Measurements from ENCODE around the gene PTRH1. TPM values are rescaled to one million over a fixed set of nuclear protein-coding genes. Genes with fewer than 3 reads are reported as not detected.

PTRH1 gene
- total and polyA plus RNA-seq, 2 of the 13 experiments (the other 11 are each of a cell fraction or from before 2014, with no cell fraction given), result 4.0 to 10.4 TPM

- no peak for TF ChIP-seq ZSCAN30 (CRISPR knock-in tag; IDR thresholded peaks at IDR 0.05)
- no peak for TF ChIP-seq KDM2A (CRISPR knock-in tag; IDR thresholded peaks at IDR 0.05; ENCODE audit: borderline replicate concordance, low read depth)
- TF ChIP-seq MZF1 (CRISPR knock-in tag; IDR thresholded peaks at IDR 0.05; ENCODE audit: borderline replicate concordance), result no peak
- no peak for TF ChIP-seq ZNF570 (CRISPR knock-in tag; IDR thresholded peaks at IDR 0.05; ENCODE audit: borderline replicate concordance)
- TF ChIP-seq ARID3A (IDR thresholded peaks at IDR 0.05; ENCODE audit: low read depth, low read length), result no peak
- TF ChIP-seq MATR3 (CRISPR knock-in tag; IDR thresholded peaks at IDR 0.05), result no peak
- no peak for TF ChIP-seq NPAS2 (CRISPR knock-in tag; IDR thresholded peaks at IDR 0.05; ENCODE audit: borderline replicate concordance)
- TF ChIP-seq BRD4 (CRISPR knock-in tag; IDR thresholded peaks at IDR 0.05), result no peak
- no peak for TF ChIP-seq NR3C1 (CRISPR knock-in tag; IDR thresholded peaks at IDR 0.05)
- no peak for TF ChIP-seq NFE2L1 (CRISPR knock-in tag; IDR thresholded peaks at IDR 0.05; ENCODE audit: borderline replicate concordance)
- TF ChIP-seq JUN (CRISPR knock-in tag; IDR thresholded peaks at IDR 0.05), result no peak
- no peak for TF ChIP-seq ZNF598 (CRISPR knock-in tag; IDR thresholded peaks at IDR 0.05; ENCODE audit: borderline replicate concordance)
- no peak for TF ChIP-seq FOXK1 (CRISPR knock-in tag; IDR thresholded peaks at IDR 0.05; ENCODE audit: borderline replicate concordance, low read depth)
- no peak for TF ChIP-seq MED1 (CRISPR knock-in tag; IDR thresholded peaks at IDR 0.05)
- TF ChIP-seq ZBTB21 (CRISPR knock-in tag; IDR thresholded peaks at IDR 0.05), result no peak
- TF ChIP-seq TRAFD1 (CRISPR knock-in tag; IDR thresholded peaks at IDR 0.05; ENCODE audit: borderline replicate concordance), result no peak
- TF ChIP-seq HNRNPH1 (optimal IDR thresholded peaks at IDR 0.05; ENCODE audit: low read depth, low read length), result no peak
- TF ChIP-seq CEBPG (CRISPR knock-in tag; IDR thresholded peaks at IDR 0.05), result no peak
- TF ChIP-seq TRIM22 (IDR thresholded peaks at IDR 0.05), result no peak
- no peak for TF ChIP-seq DNMT3B (CRISPR knock-in tag; conservative IDR thresholded peaks at IDR 0.05)
- no peak for TF ChIP-seq ZNF543 (CRISPR knock-in tag; IDR thresholded peaks at IDR 0.05)
- no peak for TF ChIP-seq NFRKB (IDR thresholded peaks at IDR 0.05)
- no peak for TF ChIP-seq FOXJ3 (CRISPR knock-in tag; IDR thresholded peaks at IDR 0.05; ENCODE audit: borderline replicate concordance)
- no peak for TF ChIP-seq KDM5B (CRISPR knock-in tag; IDR thresholded peaks at IDR 0.05; ENCODE audit: borderline replicate concordance)
- no peak for TF ChIP-seq NFIB (CRISPR knock-in tag; IDR thresholded peaks at IDR 0.05; ENCODE audit: borderline replicate concordance)
- no peak for TF ChIP-seq MIER2 (CRISPR knock-in tag; IDR thresholded peaks at IDR 0.05)
- no peak for TF ChIP-seq XRCC5 (optimal IDR thresholded peaks at IDR 0.05; ENCODE audit: low read length)
- TF ChIP-seq NRL (CRISPR knock-in tag; IDR thresholded peaks at IDR 0.05; ENCODE audit: borderline replicate concordance), result 0 out of 2 replicates have a peak, but pooled peaks have one; percentile 5
- TF ChIP-seq KDM5A (IDR thresholded peaks at IDR 0.05; ENCODE audit: borderline replicate concordance, low read length), result no peak
These were observed 453 bp downstream of the PTRH1 start (continued) for GRCh38 chr9:127714951-127715469.
